NCI-H345 (cell line): ENCODE data around the gene TBC1D9B.
"Not testable (repeated sequence)": the region's sequence is repeated elsewhere in the genome, so short reads cannot be mapped to it uniquely, and the experiment has no call there.

Experiments used
- DNase-seq: peaks from one replicate; lab custom pipeline; 2025; lab: John Stamatoyannopoulos, UW

Gene TBC1D9B

DNA sequence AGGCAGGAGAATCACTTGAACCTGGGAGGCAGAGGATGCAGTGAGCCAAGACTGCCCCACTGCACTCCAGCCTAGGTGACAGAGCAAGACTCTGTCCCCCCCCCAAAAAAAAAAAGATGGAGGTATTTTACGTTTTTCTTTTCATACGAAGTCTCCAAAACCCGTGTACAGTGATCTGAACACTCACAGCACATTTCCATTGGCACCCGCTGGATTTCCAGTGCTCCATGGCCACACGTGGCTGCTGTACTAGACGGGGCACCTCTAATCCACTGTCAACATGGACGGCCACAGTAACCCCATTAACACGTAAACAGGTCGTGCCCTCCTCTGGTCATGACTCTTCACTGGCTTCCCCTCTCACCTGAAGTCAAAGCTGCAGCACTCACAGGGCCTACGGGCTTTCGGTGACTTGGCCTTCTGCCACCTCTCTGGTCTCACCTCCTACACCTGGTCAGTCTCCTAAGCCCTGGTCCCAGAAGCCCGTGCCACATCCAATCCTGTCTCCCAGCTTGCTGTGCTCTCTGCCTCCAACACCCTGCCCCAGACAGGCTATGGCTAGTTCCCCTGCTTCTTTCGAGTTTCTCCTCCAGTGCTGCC is 22.1 kb downstream of the TBC1D9B start:
- no peak for DNase-seq

- DNase-seq = no peak
Measured at GRCh38 chr5:179883163-179883562, 24.5 kb downstream of the TBC1D9B start.

DNA sequence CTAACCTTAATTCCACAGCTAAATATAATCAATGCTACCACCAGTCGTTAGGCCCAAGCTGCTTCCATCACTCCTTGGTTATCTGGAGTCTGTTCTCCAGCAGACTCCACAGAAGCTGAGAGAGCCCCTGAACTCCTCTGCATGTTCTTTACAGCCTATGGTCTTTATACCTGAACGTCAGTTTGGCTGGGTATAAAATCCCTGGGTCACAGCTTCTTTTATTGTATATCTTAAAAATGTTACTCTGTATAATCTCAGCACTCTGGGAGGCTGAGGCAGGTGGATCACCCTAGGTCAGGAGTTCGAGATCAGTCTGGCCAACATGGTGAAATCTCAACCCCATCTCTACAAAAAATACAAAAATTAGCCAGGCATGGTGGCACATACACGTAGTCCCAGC is 25.4 kb downstream of the TBC1D9B start:
- DNase-seq = no peak

GRCh38 chr5:179880848-179881590 is 26.7 kb downstream of the TBC1D9B start:
- no peak for DNase-seq

GRCh38 chr5:179880066-179880650 is 27.5 kb downstream of the TBC1D9B start:
- no peak for DNase-seq

DNA sequence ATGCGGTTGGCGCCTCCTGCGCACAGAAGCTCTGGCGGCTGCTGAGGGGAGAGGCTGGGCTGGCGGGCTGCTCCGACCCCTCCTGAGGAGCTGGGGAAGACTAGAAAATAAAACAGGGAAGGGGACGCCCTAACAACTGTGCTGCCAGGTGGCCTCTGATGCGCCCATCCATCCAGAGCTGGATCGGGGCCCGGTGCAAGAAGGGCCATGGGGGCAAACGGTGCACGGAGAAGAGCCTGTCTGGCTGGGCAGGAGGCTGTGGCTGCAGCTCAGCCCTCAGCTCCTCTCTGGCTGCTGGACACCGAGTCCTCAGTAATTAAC is 28.0 kb downstream of the TBC1D9B start:
- DNase-seq = no peak

GRCh38 chr5:179879003-179879689 is 28.6 kb downstream of the TBC1D9B start:
- DNase-seq = no peak

DNA sequence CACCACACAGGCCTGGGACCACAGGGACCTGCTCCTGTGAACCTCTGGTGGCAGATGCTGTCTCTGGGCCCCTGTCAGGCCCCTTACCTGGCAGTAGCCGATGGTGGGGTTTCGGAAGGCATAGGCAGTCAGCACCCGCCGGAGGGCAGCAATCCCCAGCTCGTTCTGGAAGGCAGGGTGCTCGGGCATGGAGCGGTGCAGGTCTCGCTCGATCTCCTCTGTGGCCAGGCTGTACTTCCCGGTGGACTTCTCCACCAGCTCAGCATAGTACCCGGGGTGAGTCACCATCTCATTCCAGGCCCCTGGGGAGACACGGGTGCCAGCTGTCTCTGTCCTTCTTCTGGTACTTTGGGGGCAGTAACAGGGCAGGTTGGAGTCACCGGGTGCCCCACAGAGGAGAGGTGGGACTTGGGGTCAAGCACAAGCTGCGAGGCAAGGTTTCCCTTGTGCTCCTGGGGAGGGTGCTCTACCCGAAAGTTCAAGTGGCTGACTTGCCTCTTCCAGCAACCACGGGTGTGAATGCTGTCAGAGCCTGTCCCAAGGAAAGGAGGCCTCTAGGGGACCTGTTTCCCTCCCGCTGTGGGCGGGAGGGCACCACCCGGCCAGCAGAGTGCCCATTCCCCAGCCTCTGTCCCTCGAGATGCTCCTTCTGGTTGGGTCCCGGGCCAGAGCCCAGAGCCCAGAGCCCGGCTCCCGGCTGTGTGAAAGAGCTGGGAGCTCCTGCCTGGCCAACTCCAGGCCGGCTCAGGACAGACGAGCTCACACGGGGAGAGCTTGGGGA is 29.3 kb downstream of the TBC1D9B start:
- no peak for DNase-seq

DNA sequence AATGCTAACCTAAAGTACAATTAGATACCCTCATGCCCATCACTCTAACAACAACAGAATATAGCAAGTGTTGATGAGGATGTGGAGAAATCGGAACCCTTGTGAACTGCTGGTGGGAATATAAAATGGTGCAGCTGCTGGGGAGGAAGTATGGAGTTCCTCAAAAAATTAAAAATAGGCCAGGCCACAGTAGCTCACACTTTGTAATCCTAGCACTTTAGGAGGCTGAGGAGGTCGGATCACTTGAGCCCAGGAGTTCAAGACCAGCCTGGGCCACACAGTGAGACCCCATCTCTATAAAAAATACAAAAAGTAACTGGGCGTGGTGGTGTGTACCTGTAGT is 31.1 kb downstream of the TBC1D9B start:
- no peak for DNase-seq

- DNase-seq = no peak
Measured at GRCh38 chr5:179875741-179876609, 31.7 kb downstream of the TBC1D9B start.

- no peak for DNase-seq
Measured at GRCh38 chr5:179874536-179875292, 33.0 kb downstream of the TBC1D9B start.

DNA sequence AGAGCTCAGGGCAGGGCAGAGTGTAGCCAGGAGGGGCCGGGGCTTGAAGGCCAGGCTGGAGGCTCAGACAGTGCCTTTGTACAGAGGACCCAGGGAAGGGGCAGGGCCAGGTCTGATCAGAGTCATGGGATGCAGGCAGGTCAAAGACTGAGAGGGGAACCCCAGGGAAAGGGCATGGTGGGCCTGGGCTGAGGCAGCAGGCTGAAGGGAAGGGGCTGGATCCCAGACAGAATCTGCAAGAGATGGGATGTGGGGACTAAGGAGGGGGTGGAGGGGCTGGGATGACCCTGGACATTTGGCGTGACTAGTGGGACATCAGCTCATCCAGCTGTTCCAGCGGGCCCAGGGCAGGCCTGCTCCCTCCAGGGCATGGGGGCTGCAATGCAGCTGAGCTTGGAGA is 33.6 kb downstream of the TBC1D9B start:
- DNase-seq = no peak

DNA sequence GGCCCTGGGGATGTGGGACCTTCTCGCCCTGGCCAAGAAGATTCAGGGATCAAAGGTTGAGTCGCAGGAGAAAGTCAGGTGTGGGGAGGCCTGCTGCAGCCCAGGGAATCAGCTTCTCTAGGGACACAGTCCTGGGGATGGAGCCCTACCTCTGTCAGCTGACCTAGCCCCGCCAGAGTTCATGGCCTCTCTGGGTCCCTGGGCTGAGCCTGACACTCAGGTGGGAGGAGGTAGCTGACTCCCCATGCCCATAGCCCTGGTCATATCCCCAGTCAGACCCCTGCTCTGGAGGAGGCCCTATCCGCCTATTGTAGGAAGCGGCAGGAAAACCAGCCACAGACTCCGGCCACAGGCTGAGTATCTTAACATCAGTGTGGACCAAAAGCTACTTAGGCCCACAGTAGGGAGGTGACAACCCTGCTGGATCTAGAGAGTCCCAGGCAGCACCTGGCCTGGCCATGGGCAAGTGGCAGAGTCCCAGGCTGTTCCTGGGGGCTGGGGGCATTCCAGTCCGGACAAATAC is 34.0 kb downstream of the TBC1D9B start:
- no peak for DNase-seq

DNA sequence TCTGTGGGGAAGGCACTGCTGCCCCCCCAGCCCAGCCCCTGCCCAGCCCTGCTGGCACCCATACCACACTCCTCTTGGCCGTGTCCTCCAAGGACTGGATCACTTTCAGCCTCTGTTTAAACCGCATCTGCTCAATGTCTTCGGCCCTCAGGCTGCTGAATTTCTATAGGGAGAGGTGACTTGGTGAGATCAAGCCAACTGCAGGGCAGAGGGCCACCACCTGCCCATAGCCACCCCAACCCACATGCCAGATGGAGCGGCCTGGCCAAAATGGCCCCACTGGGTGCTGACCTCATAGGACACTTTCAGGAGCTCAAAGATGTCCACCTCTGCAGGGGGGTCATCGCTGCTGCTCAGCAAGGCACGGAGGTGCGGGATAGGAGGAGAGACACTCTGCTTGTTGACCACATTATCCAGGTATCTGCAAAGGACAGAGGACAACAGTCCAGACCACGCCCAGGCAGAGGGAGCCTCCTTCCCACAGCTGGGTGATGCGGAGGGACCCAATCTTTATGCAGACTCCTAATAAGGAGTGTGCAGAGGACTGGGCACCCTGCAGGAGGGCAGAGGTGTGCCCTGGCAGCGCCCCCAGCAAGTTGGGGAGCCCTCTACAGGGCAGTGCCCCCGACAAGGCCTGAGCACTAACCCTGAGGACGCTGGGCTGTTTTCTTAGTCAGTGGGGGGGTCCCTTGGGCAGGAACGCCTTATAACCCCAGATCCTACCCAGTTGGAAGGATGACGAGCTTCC is 34.7 kb downstream of the TBC1D9B start:
- DNase-seq = no peak

DNA sequence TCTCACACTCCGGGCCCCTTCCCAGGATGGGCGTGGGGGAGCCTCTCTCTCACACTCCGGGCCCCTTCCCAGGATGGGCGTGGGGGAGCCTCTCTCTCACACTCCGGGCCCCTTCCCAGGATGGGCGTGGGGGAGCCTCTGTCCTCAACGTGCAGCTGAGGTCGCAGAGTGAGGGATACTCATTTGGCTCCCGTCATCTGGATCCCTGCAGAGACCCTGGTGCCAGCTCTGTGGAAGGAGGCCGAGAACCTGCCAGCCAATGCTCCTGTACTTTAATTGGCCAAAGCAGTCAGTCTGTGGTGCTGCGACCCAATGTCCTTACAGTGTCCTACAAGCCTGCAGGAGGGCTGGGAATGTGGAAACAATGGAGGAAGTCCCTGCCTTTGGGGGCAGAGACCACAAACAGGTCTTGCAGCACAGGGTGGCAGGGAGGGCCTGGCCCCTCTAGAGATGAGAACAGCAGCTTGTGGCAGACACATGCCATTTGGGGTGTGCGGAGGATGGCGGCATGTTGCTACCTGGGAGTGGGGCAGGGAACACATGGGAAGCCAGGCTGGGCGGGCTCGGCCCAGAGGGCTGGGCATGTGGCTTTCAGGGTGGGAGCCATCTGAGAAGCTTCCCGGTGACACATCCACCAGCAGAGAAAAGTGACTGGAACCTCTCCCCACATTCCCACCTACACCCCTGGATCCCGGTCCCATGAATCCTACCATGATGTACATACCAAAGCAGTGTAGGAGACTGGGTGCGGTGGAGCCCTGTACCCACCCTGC is 35.5 kb downstream of the TBC1D9B start:
- DNase-seq = no peak

DNA sequence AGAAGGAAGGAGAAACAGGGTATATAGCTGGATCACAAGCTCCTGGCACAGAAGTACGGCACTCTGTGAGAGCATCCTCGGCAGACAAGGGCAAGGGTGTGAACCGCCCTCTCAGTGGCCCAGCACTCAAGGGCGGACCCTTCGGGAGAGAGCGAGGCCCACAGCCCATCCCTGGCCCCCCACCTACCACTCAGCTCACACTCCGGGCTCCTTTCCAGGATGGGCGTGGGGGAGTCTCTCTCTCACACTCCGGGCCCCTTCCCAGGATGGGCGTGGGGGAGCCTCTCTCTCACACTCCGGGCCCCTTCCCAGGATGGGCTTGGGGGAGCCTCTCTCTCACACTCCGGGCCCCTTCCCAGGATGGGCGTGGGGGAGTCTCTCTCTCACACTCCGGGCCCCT is 36.2 kb downstream of the TBC1D9B start:
- DNase-seq = not testable (repeated sequence)

DNA sequence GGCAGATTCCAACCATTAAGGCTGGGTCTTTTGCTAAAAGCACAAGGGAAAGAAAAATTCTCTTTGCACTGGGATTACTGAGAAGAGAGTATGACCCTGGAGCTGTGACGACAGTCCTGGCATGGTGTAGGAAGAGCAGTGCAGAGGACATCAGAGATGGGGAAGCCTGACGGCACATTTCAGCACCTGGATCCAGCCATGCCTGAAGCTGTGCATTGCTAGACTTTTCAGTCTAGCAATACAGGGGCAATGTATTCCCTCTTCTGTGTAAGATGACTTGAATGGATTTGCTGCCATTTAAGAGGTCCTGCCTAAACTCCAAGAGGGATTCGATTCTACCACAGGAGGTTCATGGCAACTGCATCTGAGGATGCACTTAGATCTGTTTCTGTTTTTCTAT is 36.7 kb downstream of the TBC1D9B start:
- no peak for DNase-seq

GRCh38 chr5:179870403-179870903 is 37.2 kb downstream of the TBC1D9B start:
- DNase-seq = no peak
